HepG2 (cell line): ENCODE measurements around the gene ACTN2. TPM values are rescaled to one million over a fixed set of nuclear protein-coding genes. Genes with fewer than 3 reads are reported as not detected.

ENCODE experiments used
- ATAC-seq: fragments of 200-7000 bp; cut with Tn5 transposase; 3 replicates; pipeline ENCODE4 v1.9.1; 2020; ENCODE audit warnings: mild to moderate bottlenecking, moderate library complexity
- BruUV-seq: library from RNA; stranded (reverse); fragments of 400-500 nt; replicated peaks from 2 replicates; lab custom pipeline; 2021; lab: Mats Ljungman, UMichigan
- CTCF ChIA-PET: fragments of 300-600 bp; formaldehyde crosslinking; extraction: SDS; loops from one replicate; lab custom pipeline; 2021; ENCODE audit warnings: low total read pairs, inconsistent platforms, low intra/inter-chr PET ratio; lab: Yijun Ruan, JAX
- POLR2A ChIA-PET: fragments of 350-600 bp; sonication (Branson Sonifier 250); formaldehyde crosslinking; loops from one replicate; lab custom pipeline; 2020; ENCODE audit warnings: antibody characterized with exemption, inconsistent platforms; lab: Yijun Ruan, JAX
- DNase-seq: peaks from one replicate; pipeline ENCODE4 v3.0.0-alpha.2; 2015; ENCODE audit warnings: low spot score
- FAIRE-seq: peaks from 3 replicates; lab custom pipeline; 2011; peaks lifted over from hg19 to GRCh38; lab: Jason Lieb, UNC
- H2AFZ ChIP-seq: one replicate; pipeline ENCODE4 v1.6.1; 2011; ENCODE audit warnings: low read length, inconsistent platforms
- H3K27ac ChIP-seq: fragments of 300-600 bp; 3 replicates; pipeline ENCODE4 v1.8.0; 2011; ENCODE audit warnings: mixed run types, mild to moderate bottlenecking, mixed read lengths, low read length, inconsistent platforms; ENCODE audit not compliant: insufficient read depth; ENCODE audit errors: extremely low read length
- H3K27me3 ChIP-seq, 2 experiments: fragments of 200-600 bp in 1 of 2; 2 replicates in 1 of 2; 3 replicates in 1 of 2; pipeline versions ENCODE4 v1.6.0 to v1.8.0; 2011; ENCODE audit warnings: low read length in 2 of 2, mild to moderate bottlenecking in 2 of 2, moderate library complexity in 2 of 2, inconsistent platforms in 1 of 2; ENCODE audit not compliant: insufficient read depth in 2 of 2, control insufficient read depth in 1 of 2
- H3K36me3 ChIP-seq, 2 experiments: fragments of 200-600 bp in 1 of 2; replicated peaks in 1 of 2; 2 replicates in 1 of 2; 3 replicates in 1 of 2; pipeline versions ENCODE4 v1.5.1 to v1.8.0; 2011; ENCODE audit warnings: low read length in 2 of 2, inconsistent platforms in 1 of 2; ENCODE audit not compliant: insufficient read depth in 2 of 2, control insufficient read depth in 1 of 2
- H3K4me1 ChIP-seq: 2 replicates; pipeline ENCODE4 v1.5.1; 2012; ENCODE audit warnings: low read length, inconsistent platforms; ENCODE audit not compliant: insufficient read depth
- H3K4me2 ChIP-seq: 2 replicates; pipeline ENCODE4 v1.6.0; 2011; ENCODE audit warnings: low read depth, low read length, inconsistent platforms
- H3K4me3 ChIP-seq, 3 experiments: fragments of 200-600 bp in 1 of 3; sonication (generic), shearing (Covaris generic) in 1 of 3; replicated peaks in 1 of 3; 2 replicates each; pipeline ENCODE4 v1.5.1; 2011 to 2016; ENCODE audit warnings: low read length in 3 of 3, inconsistent platforms in 2 of 3, low read depth in 2 of 3, mild to moderate bottlenecking in 2 of 3, control low read depth in 1 of 3, mixed read lengths in 1 of 3; ENCODE audit not compliant: insufficient read depth in 1 of 3
- H3K79me2 ChIP-seq: one replicate; pipeline ENCODE4 v1.6.1; 2011; ENCODE audit warnings: low read length, inconsistent platforms; ENCODE audit not compliant: insufficient read depth
- H3K9ac ChIP-seq: 2 replicates; pipeline ENCODE4 v1.6.0; 2011; ENCODE audit warnings: mild to moderate bottlenecking, low read depth, low read length, inconsistent platforms; ENCODE audit not compliant: insufficient read depth
- H3K9me3 ChIP-seq: 2 replicates; pipeline ENCODE4 v1.5.1; 2012; ENCODE audit warnings: mild to moderate bottlenecking, low read length
- H4K20me1 ChIP-seq: 2 replicates; pipeline ENCODE4 v1.6.0; 2011; ENCODE audit warnings: inconsistent platforms, mild to moderate bottlenecking, low read length, moderate library complexity; ENCODE audit not compliant: insufficient read depth
- ARNT ChIP-seq: fragments of 450-650 bp; IDR thresholded peaks from 2 replicates; pipeline ENCODE4 v1.6.1; 2017
- NBN ChIP-seq: fragments of 450-650 bp; conservative IDR thresholded peaks from 2 replicates; pipeline ENCODE4 v1.6.1; 2017
- SCMH1 ChIP-seq: sonication (generic); formaldehyde crosslinking; IDR thresholded peaks from 2 replicates; pipeline ENCODE4 v1.9.0; 2021; ENCODE audit warnings: missing genetic modification reagents, mild to moderate bottlenecking, borderline replicate concordance
- SRSF1 ChIP-seq: fragments of 200-400 bp; formaldehyde crosslinking; optimal IDR thresholded peaks from 2 replicates; pipeline ENCODE3; 2017; ENCODE audit warnings: mild to moderate bottlenecking, low read depth, low read length, moderate library complexity
- SSRP1 ChIP-seq: IDR thresholded peaks from 2 replicates; pipeline ENCODE4 v1.6.1; 2016; ENCODE audit warnings: control low read depth
- ZNF318 ChIP-seq: sonication (generic); formaldehyde crosslinking; IDR thresholded peaks from 2 replicates; pipeline ENCODE4 v1.4.0; 2020; ENCODE audit warnings: mild to moderate bottlenecking, missing genetic modification reagents
- ZNF383 ChIP-seq: sonication (generic); formaldehyde crosslinking; IDR thresholded peaks from 2 replicates; pipeline ENCODE4 v1.4.0; 2020; ENCODE audit warnings: missing genetic modification reagents, mild to moderate bottlenecking, borderline replicate concordance
- ZNF44 ChIP-seq: sonication (generic); formaldehyde crosslinking; IDR thresholded peaks from 2 replicates; pipeline ENCODE4 v1.5.1; 2020; ENCODE audit warnings: mild to moderate bottlenecking, missing genetic modification reagents
- ZNF652 ChIP-seq: IDR thresholded peaks from 2 replicates; pipeline ENCODE4 v1.6.1; 2016; ENCODE audit warnings: low read depth, borderline replicate concordance
- ZNF674 ChIP-seq: sonication (generic); formaldehyde crosslinking; IDR thresholded peaks from 2 replicates; pipeline ENCODE4 v1.5.0; 2020; ENCODE audit warnings: low read depth, mild to moderate bottlenecking, missing genetic modification reagents
- ZNF768 ChIP-seq: sonication (generic); formaldehyde crosslinking; IDR thresholded peaks from 2 replicates; pipeline ENCODE4 v1.4.0; 2020; ENCODE audit warnings: missing genetic modification reagents
- ZNF773 ChIP-seq: sonication (generic); formaldehyde crosslinking; IDR thresholded peaks from 2 replicates; pipeline ENCODE4 v1.4.0; 2020; ENCODE audit warnings: missing genetic modification reagents, borderline replicate concordance
- ZNF776 ChIP-seq: sonication (generic); formaldehyde crosslinking; IDR thresholded peaks from 2 replicates; pipeline ENCODE4 v1.4.0; 2020; ENCODE audit warnings: mild to moderate bottlenecking, missing genetic modification reagents
- ZNF850 ChIP-seq: sonication (generic); formaldehyde crosslinking; conservative IDR thresholded peaks from 2 replicates; pipeline ENCODE4 v1.9.0; 2021; ENCODE audit warnings: mild to moderate bottlenecking, missing genetic modification reagents
- WGBS: methylation state at CpG from one replicate; pipeline ENCODE4 v1.1.6; 2017; ENCODE audit warnings: low lambda C conversion rate; 5-methylcytosine and 5-hydroxymethylcytosine counted together
- in situ Hi-C: cut with HindIII; loops from 2 replicates; pipeline ENCODE4 v1.10.0; 2017; ENCODE audit warnings: low pct_unique_long_range_greater_than_20kb; ENCODE audit not compliant: extremely low pct_ligation_motif_present
- intact Hi-C: fragments of 100-400 bp; cut with micrococcal nuclease; formaldehyde crosslinking; loops from one replicate; pipeline ENCODE4 v1.10.0; 2022; ENCODE audit not compliant: unreplicated experiment
- polyA plus RNA-seq, 8 experiments: library from polyadenylated mRNA; depleted of rRNA in 3 of 8; stranded (reverse) in 7 of 8; unstranded in 1 of 8; fragments of >200 nt; fragmentation: Illumina TruSeq in 4 of 8; extraction: Trizol in 4 of 8; gene quantifications; 2 replicates each; pipeline versions ENCODE4 v1.2.1 to v1.2.3, GENCODE V29; 2011 to 2016; ENCODE audit warnings: low read depth in 4 of 8, missing spikeins in 1 of 8, mixed read lengths in 1 of 8; ENCODE audit not compliant: insufficient read depth in 1 of 8
- total RNA-seq, 5 experiments: library from RNA; depleted of rRNA; stranded (reverse); fragments of >200 nt; fragmentation: Illumina TruSeq; extraction: Trizol; gene quantifications; 2 replicates each; pipeline ENCODE4 v1.2.3, GENCODE V29; 2016; ENCODE audit warnings: low read depth in 1 of 5

ACTN2 gene
- total and polyA plus RNA-seq, 2 of the 13 experiments (the other 11 are each of a cell fraction or from before 2014, with no cell fraction given): 0.04 to 0.13 TPM

- no peaks in the 10 kb centered on the region for H4K20me1 ChIP-seq
- H3K27ac ChIP-seq: no peak overlapping the region
- WGBS: 28% methylated on average over 6 of the region's 6 CpGs
- no peaks in the 10 kb centered on the region for H3K79me2 ChIP-seq
- peaks cover 0 to 14% of the 10 kb centered on the region in 2 experiments; a peak in 2 of 5 replicates for H3K27me3 ChIP-seq
- ATAC-seq (no peak), DNase-seq (no peak), FAIRE-seq (no peak)
- POLR2A ChIA-PET: no interaction called here
- BruUV-seq: no TSS peak
- no peaks in the 10 kb centered on the region for H3K36me3 ChIP-seq
- H2AFZ ChIP-seq: no peak overlapping the region
- in situ Hi-C loops (loop anchor here (10.0 to 25.0 kb wide), 2 partner anchors 370 to 798 kb away; no protein-coding TSS in a partner anchor), intact Hi-C loops (no loop called here)
- no peak overlapping the region for H3K4me3 ChIP-seq
- no peak overlapping the region for H3K9ac ChIP-seq
- no peak overlapping the region for H3K4me2 ChIP-seq
- H3K9me3 ChIP-seq: no peaks in the 10 kb centered on the region
- H3K4me1 ChIP-seq: peaks cover 11% of the 10 kb centered on the region
- CTCF ChIA-PET: no interaction called here
- TF ChIP-seq ZNF318 (CRISPR knock-in tag): no peak
- no peak for TF ChIP-seq ZNF674
- TF ChIP-seq SCMH1 (CRISPR knock-in tag): no peak
- TF ChIP-seq ZNF383 (CRISPR knock-in tag): no peak
- no peak for TF ChIP-seq ZNF652 (CRISPR knock-in tag)
- no peak for TF ChIP-seq ARNT
- no peak for TF ChIP-seq NBN
- no peak for TF ChIP-seq ZNF773
- TF ChIP-seq ZNF776 (CRISPR knock-in tag): no peak
- no peak for TF ChIP-seq ZNF850 (CRISPR knock-in tag)
- TF ChIP-seq ZNF768: no peak
- no peak for TF ChIP-seq SRSF1
- no peak for TF ChIP-seq SSRP1 (CRISPR knock-in tag)
- TF ChIP-seq ZNF44 (CRISPR knock-in tag): no peak
These were observed 81.0 kb downstream of the ACTN2 start for GRCh38 chr1:236767276-236767675.
